Measurements from ENCODE around the gene ATP8A2. TPM values are rescaled to one million over a fixed set of nuclear protein-coding genes. Genes with fewer than 3 reads are reported as not detected.

ATP8A2 gene
- total RNA-seq, 1 experiment from 2014 or later = 5.2 TPM

GRCh38 chr13:26051657-26052311 lies 680.0 kb downstream of the ATP8A2 start, which contains the start of gene SHISA2:
Gene SHISA2, minus strand, starts transcription at chr13:26052016. Its CDS starts 1,041 bp downstream, at chr13:26050975.
- no peak within 1 kb of the TSS for H3K27ac Mint-ChIP-seq
- POLR2A ChIA-PET = interaction anchor here (0.5 to 1.2 kb wide), 7 partner anchors 10 to 223 kb away, joined by 3 to 7 read pairs (median 3); no protein-coding TSS in a partner anchor

GRCh38 chr13:26052337-26052736 lies 680.6 kb downstream of the ATP8A2 start:
- CTCF ChIA-PET = interaction anchor here (1.3 to 2.4 kb wide), 3 partner anchors 15 to 223 kb away, joined by 3 to 11 read pairs (median 3); no protein-coding TSS in a partner anchor

More at GRCh38 chr13:26051657-26052311, 680.0 kb downstream of the ATP8A2 start, which contains the start of gene SHISA2:
- Mint-ChIP-seq H3K27me3 (ENCODE audit: low read depth) (peaks cover 43% of the 10 kb centered on the region), H3K36me3 (peaks cover 9% of the 10 kb centered on the region), H3K4me1 (peaks cover 18% of the 10 kb centered on the region), H3K4me3 (peak within 1 kb of the TSS; percentile 69), H3K9me3 (no peaks in the 10 kb centered on the region)
- no peak for TF ChIP-seq NFYB (CRISPR knock-in tag; conservative IDR thresholded peaks at IDR 0.05; ENCODE audit: low read depth)
- TF ChIP-seq ZNF416 (CRISPR knock-in tag; IDR thresholded peaks at IDR 0.05) = peak; percentile 65; the same call in 1 of the 2 replicates
- 0 out of 2 replicates have a peak, but pooled peaks have one; percentile 54 for TF ChIP-seq EMX1 (CRISPR knock-in tag; IDR thresholded peaks at IDR 0.05)
- no peak for TF ChIP-seq ATF3 (CRISPR knock-in tag; conservative IDR thresholded peaks at IDR 0.05)
- TF ChIP-seq E2F5 (CRISPR knock-in tag; IDR thresholded peaks at IDR 0.05) = 0 out of 2 replicates have a peak, but pooled peaks have one; percentile 53
- 0 out of 2 replicates have a peak, but pooled peaks have one; percentile 65 for TF ChIP-seq ZNF671 (CRISPR knock-in tag; IDR thresholded peaks at IDR 0.05)
- 0 out of 2 replicates have a peak, but pooled peaks have one; percentile 47 for TF ChIP-seq NFATC4 (CRISPR knock-in tag; IDR thresholded peaks at IDR 0.05)
- TF ChIP-seq CREM (CRISPR knock-in tag; IDR thresholded peaks at IDR 0.05) = 0 out of 2 replicates have a peak, but pooled peaks have one; percentile 63
- TF ChIP-seq SMAD4 (CRISPR knock-in tag; IDR thresholded peaks at IDR 0.05) = no peak
- peak; percentile 71 for TF ChIP-seq SP1 (CRISPR knock-in tag; conservative IDR thresholded peaks at IDR 0.05)
- DNase-seq (ENCODE audit: low spot score) = peak; percentile 77
- CTCF ChIA-PET = interaction anchor here (1.0 to 2.4 kb wide), 5 partner anchors 9 to 223 kb away, joined by 3 to 11 read pairs (median 3); no protein-coding TSS in a partner anchor
- ATAC-seq = peak; percentile 76

More at GRCh38 chr13:26052337-26052736, 680.6 kb downstream of the ATP8A2 start:
- Mint-ChIP-seq H3K27ac (no peak overlapping the region), H3K27me3 (ENCODE audit: low read depth) (peaks cover 43% of the 10 kb centered on the region), H3K4me1 (peaks cover 18% of the 10 kb centered on the region), H3K9me3 (no peaks in the 10 kb centered on the region), H3K36me3 (peaks cover 4% of the 10 kb centered on the region; the same call in 1 of the 2 replicates), H3K4me3 (peak overlapping the region; percentile 53)
- TF ChIP-seq ZBTB43 (CRISPR knock-in tag; IDR thresholded peaks at IDR 0.05) = no peak
- TF ChIP-seq STAT6 (CRISPR knock-in tag; conservative IDR thresholded peaks at IDR 0.05; ENCODE audit: low read depth) = 0 out of 2 replicates have a peak, but pooled peaks have one; percentile 37
- POLR2A ChIA-PET = interaction anchor here (0.6 to 1.2 kb wide), 4 partner anchors 10 to 223 kb away, joined by 3 to 4 read pairs (median 3); no protein-coding TSS in a partner anchor
- ATAC-seq = peak; percentile 11
- DNase-seq (ENCODE audit: low spot score) = no peak

Measured in WTC11 (cell line).